HEK293T (cell line): ENCODE results near the gene CSK.

ENCODE experiments used
- CTCF ChIA-PET: fragments of 350-600 bp; formaldehyde crosslinking; extraction: SDS; loops from one replicate; lab custom pipeline; 2021; ENCODE audit warnings: antibody characterized with exemption, inconsistent platforms; lab: Yijun Ruan, JAX
- POLR2A ChIA-PET: fragments of 350-600 bp; formaldehyde crosslinking; extraction: SDS; loops from one replicate; lab custom pipeline; 2020; ENCODE audit warnings: antibody characterized with exemption, inconsistent platforms; lab: Yijun Ruan, JAX
- DNase-seq: peaks from one replicate; pipeline ENCODE4 v3.0.0; 2012; ENCODE audit warnings: mixed read lengths; ENCODE audit errors: extremely low spot score
- ARNT ChIP-seq: fragments of 450-650 bp; IDR thresholded peaks from 2 replicates; pipeline ENCODE4 v1.6.1; 2017; ENCODE audit warnings: mild to moderate bottlenecking
- BHLHE40 ChIP-seq: fragments of 450-650 bp; IDR thresholded peaks from 2 replicates; pipeline ENCODE4 v1.6.1; 2016; ENCODE audit warnings: mild to moderate bottlenecking, moderate library complexity, borderline replicate concordance
- CTBP1 ChIP-seq: fragments of 450-650 bp; IDR thresholded peaks from 2 replicates; pipeline ENCODE4 v1.6.1; 2016; ENCODE audit warnings: borderline replicate concordance
- ELF4 ChIP-seq: fragments of 450-650 bp; IDR thresholded peaks from 2 replicates; pipeline ENCODE4 v1.6.1; 2017; ENCODE audit warnings: antibody characterized with exemption
- FOXA1 ChIP-seq: fragments of 450-650 bp; IDR thresholded peaks from 2 replicates; pipeline ENCODE4 v1.6.1; 2016; ENCODE audit warnings: mild to moderate bottlenecking
- FOXK2 ChIP-seq: fragments of 450-650 bp; IDR thresholded peaks from 2 replicates; pipeline ENCODE4 v1.6.1; 2016; ENCODE audit warnings: mild to moderate bottlenecking
- FOXM1 ChIP-seq: fragments of 450-650 bp; IDR thresholded peaks from 2 replicates; pipeline ENCODE4 v1.6.1; 2017; ENCODE audit warnings: mild to moderate bottlenecking, borderline replicate concordance
- HDGF ChIP-seq: fragments of 450-650 bp; IDR thresholded peaks from 2 replicates; pipeline ENCODE4 v1.6.1; 2017; ENCODE audit warnings: antibody characterized with exemption, borderline replicate concordance
- L3MBTL2 ChIP-seq: fragments of 450-650 bp; conservative IDR thresholded peaks from 2 replicates; pipeline ENCODE4 v1.6.1; 2016; ENCODE audit warnings: mild to moderate bottlenecking
- LEF1 ChIP-seq: fragments of 450-650 bp; IDR thresholded peaks from 2 replicates; pipeline ENCODE4 v1.6.1; 2017; ENCODE audit warnings: mild to moderate bottlenecking, borderline replicate concordance
- NFRKB ChIP-seq: fragments of 450-650 bp; IDR thresholded peaks from 2 replicates; pipeline ENCODE4 v1.6.1; 2016; ENCODE audit warnings: mild to moderate bottlenecking, moderate library complexity
- PKNOX1 ChIP-seq: fragments of 450-650 bp; IDR thresholded peaks from 2 replicates; pipeline ENCODE4 v1.6.1; 2016
- SP1 ChIP-seq: fragments of 450-650 bp; IDR thresholded peaks from 2 replicates; pipeline ENCODE4 v1.6.1; 2017
- SUZ12 ChIP-seq: fragments of 450-650 bp; IDR thresholded peaks from 2 replicates; pipeline ENCODE4 v1.6.1; 2016; ENCODE audit warnings: mild to moderate bottlenecking
- TARDBP ChIP-seq: fragments of 450-650 bp; IDR thresholded peaks from 2 replicates; pipeline ENCODE4 v1.6.1; 2016
- ZNF384 ChIP-seq: fragments of 450-650 bp; IDR thresholded peaks from 2 replicates; pipeline ENCODE4 v1.6.1; 2016

CSK gene

GRCh38 chr15:74823324-74823723 is 41.4 kb downstream of the CSK start:
- ChIA-PET CTCF (no interaction called here), POLR2A (interaction anchor here (0.6 kb wide), 1 partner anchor 52 kb away, joined by 3 read pairs; no protein-coding TSS in a partner anchor)
- TF ChIP-seq SP1 (no peak), HDGF (no peak), TARDBP (no peak), BHLHE40 (no peak), CTBP1 (no peak), PKNOX1 (no peak), NFRKB (no peak), ZNF384 (no peak), FOXA1 (no peak), SUZ12 (no peak), FOXK2 (no peak), L3MBTL2 (no peak), FOXM1 (no peak)
- no peak for DNase-seq

GRCh38 chr15:74824976-74825375 is 43.1 kb downstream of the CSK start:
- ChIA-PET POLR2A (interaction anchor here (1.3 to 1.8 kb wide), 2 partner anchors 9 to 17 kb away, joined by 4 to 5 read pairs; no protein-coding TSS in a partner anchor), CTCF (interaction anchor here (0.9 to 1.4 kb wide), 2 partner anchors 11 to 37 kb away, joined by 3 read pairs; no protein-coding TSS in a partner anchor)
- TF ChIP-seq SP1 (no peak), ZNF384 (no peak), FOXK2 (no peak), ARNT (no peak), ELF4 (no peak), FOXM1 (no peak), FOXA1 (no peak), PKNOX1 (no peak), HDGF (no peak), TARDBP (no peak), BHLHE40 (no peak), CTBP1 (no peak), LEF1 (no peak), SUZ12 (no peak), L3MBTL2 (no peak), NFRKB (no peak)
- no peak for DNase-seq

GRCh38 chr15:74825866-74826265 is 44.0 kb downstream of the CSK start:
- ChIA-PET CTCF (interaction anchor here (0.9 to 1.3 kb wide), 2 partner anchors 38 to 75 kb away, joined by 3 read pairs; no protein-coding TSS in a partner anchor), POLR2A (interaction anchor here (1.8 kb wide), 1 partner anchor 16 kb away, joined by 4 read pairs; no protein-coding TSS in a partner anchor)
- TF ChIP-seq SUZ12 (no peak), NFRKB (no peak), L3MBTL2 (no peak), FOXM1 (no peak)
- no peak for DNase-seq

GRCh38 chr15:74826364-74826819 is 44.5 kb downstream of the CSK start, which contains the start of gene CPLX3:
CPLX3 (plus strand) TSS chr15:74826627; CDS start chr15:74826704, 77 bp downstream.
- TF ChIP-seq TARDBP, result no peak
- no peak for TF ChIP-seq FOXK2
- no peak for TF ChIP-seq SP1
- TF ChIP-seq HDGF, result no peak
- no peak for TF ChIP-seq BHLHE40
- TF ChIP-seq NFRKB, result no peak
- no peak for TF ChIP-seq L3MBTL2
- TF ChIP-seq SUZ12, result no peak
- TF ChIP-seq ZNF384, result no peak
- TF ChIP-seq CTBP1, result no peak
- no peak for TF ChIP-seq ELF4
- CTCF ChIA-PET, result interaction anchor here (1.3 kb wide), 1 partner anchor 75 kb away, joined by 3 read pairs; no protein-coding TSS in a partner anchor
- no peak for DNase-seq

GRCh38 chr15:74826921-74827320 is 45.0 kb downstream of the CSK start:
- ChIA-PET CTCF (interaction anchor here (0.9 to 1.1 kb wide), 2 partner anchors 9 to 56 kb away, joined by 3 to 4 read pairs; no protein-coding TSS in a partner anchor), POLR2A (no interaction called here)
- DNase-seq, result no peak
- no peak for TF ChIP-seq TARDBP
- TF ChIP-seq FOXM1, result no peak

More at GRCh38 chr15:74826364-74826819, 44.5 kb downstream of the CSK start, which contains the start of gene CPLX3:
- POLR2A ChIA-PET, result interaction anchor here (1.8 kb wide), 1 partner anchor 16 kb away, joined by 4 read pairs; no protein-coding TSS in a partner anchor

GRCh38 chr15:74827614-74828013 is 45.7 kb downstream of the CSK start:
- ChIA-PET POLR2A (interaction anchor here (1.0 kb wide), 1 partner anchor 62 kb away, joined by 3 read pairs; the partner anchor contains the start of gene MPI), CTCF (interaction anchor here (0.9 to 1.1 kb wide), 2 partner anchors 8 to 57 kb away, joined by 3 to 4 read pairs; no protein-coding TSS in a partner anchor)
- TF ChIP-seq FOXK2, result no peak
- no peak for TF ChIP-seq SUZ12
- no peak for TF ChIP-seq LEF1
- no peak for TF ChIP-seq HDGF
- TF ChIP-seq CTBP1, result no peak
- DNase-seq, result no peak

- ChIA-PET CTCF (no interaction called here), POLR2A (interaction anchor here (0.6 kb wide), 1 partner anchor 58 kb away, joined by 3 read pairs; no protein-coding TSS in a partner anchor)
- no peak for DNase-seq
- no peak for TF ChIP-seq CTBP1
- TF ChIP-seq BHLHE40, result no peak
- no peak for TF ChIP-seq SUZ12
- no peak for TF ChIP-seq FOXA1
- no peak for TF ChIP-seq PKNOX1
- TF ChIP-seq TARDBP, result no peak
- TF ChIP-seq FOXK2, result no peak
- TF ChIP-seq SP1, result no peak
- no peak for TF ChIP-seq NFRKB
- TF ChIP-seq L3MBTL2, result no peak
- no peak for TF ChIP-seq ELF4
- TF ChIP-seq LEF1, result no peak
- TF ChIP-seq FOXM1, result no peak
- no peak for TF ChIP-seq HDGF
- no peak for TF ChIP-seq ARNT
- no peak for TF ChIP-seq ZNF384
These were observed 47.0 kb downstream of the CSK start for GRCh38 chr15:74828835-74829234.
